OCI-LY1 (cell line): ENCODE measurements around the gene GDA.

Source experiments
- H2AFZ ChIP-seq: fragments of 200-600 bp; sonication (generic), shearing (Covaris generic); 2 replicates; pipeline ENCODE4 v1.6.0; 2014; ENCODE audit warnings: antibody characterized with exemption, mild to moderate bottlenecking, low read length
- H3F3A ChIP-seq: fragments of 200-600 bp; sonication (generic), shearing (Covaris generic); 2 replicates; pipeline ENCODE4 v1.6.0; 2014; ENCODE audit warnings: mild to moderate bottlenecking, antibody characterized with exemption, low read length, moderate library complexity; ENCODE audit not compliant: insufficient read depth
- H3K27ac ChIP-seq: fragments of 200-600 bp; sonication (generic); 2 replicates; pipeline ENCODE4 v1.5.1; 2014; ENCODE audit warnings: low read length, mixed run types, mild to moderate bottlenecking, low read depth; ENCODE audit not compliant: poor library complexity, severe bottlenecking
- H3K27me3 ChIP-seq: fragments of 200-600 bp; sonication (generic); 2 replicates; pipeline ENCODE4 v1.6.0; 2014; ENCODE audit warnings: antibody characterized with exemption, mild to moderate bottlenecking, low read length, moderate library complexity; ENCODE audit not compliant: insufficient read depth
- H3K36me3 ChIP-seq: fragments of 200-600 bp; sonication (generic); 2 replicates; pipeline ENCODE4 v1.6.1; 2014; ENCODE audit warnings: mild to moderate bottlenecking, antibody characterized with exemption, low read length, moderate library complexity, mixed read lengths; ENCODE audit not compliant: insufficient read depth
- H3K4me1 ChIP-seq: fragments of 200-600 bp; sonication (generic); 2 replicates; pipeline ENCODE4 v1.5.1; 2014; ENCODE audit warnings: mild to moderate bottlenecking, low read length, moderate library complexity; ENCODE audit not compliant: insufficient read depth, severe bottlenecking
- H3K4me2 ChIP-seq: fragments of 200-600 bp; sonication (generic), shearing (Covaris generic); 2 replicates; pipeline ENCODE4 v1.6.1; 2014; ENCODE audit warnings: low read length
- H3K4me3 ChIP-seq: fragments of 200-600 bp; sonication (generic); 2 replicates; pipeline ENCODE4 v1.5.1; 2014; ENCODE audit warnings: low read length, low read depth, mild to moderate bottlenecking, mixed read lengths; ENCODE audit not compliant: poor library complexity, severe bottlenecking
- H3K79me2 ChIP-seq: fragments of 200-600 bp; shearing (Covaris generic); 2 replicates; pipeline ENCODE4 v1.6.1; 2016; ENCODE audit warnings: mixed run types, low read length, mixed read lengths; ENCODE audit not compliant: insufficient read depth
- H3K9ac ChIP-seq: fragments of 200-600 bp; sonication (generic), shearing (Covaris generic); 2 replicates; pipeline ENCODE4 v1.6.1; 2014; ENCODE audit warnings: mild to moderate bottlenecking, low read length, mixed read lengths
- H3K9me2 ChIP-seq: fragments of 200-600 bp; sonication (generic), shearing (Covaris generic); 2 replicates; pipeline ENCODE4 v1.6.1; 2014; ENCODE audit warnings: low read depth, mild to moderate bottlenecking, low read length, mixed read lengths
- H3K9me3 ChIP-seq: fragments of 200-600 bp; shearing (Covaris generic); 2 replicates; pipeline ENCODE4 v1.6.1; 2014; ENCODE audit warnings: low read length, mixed read lengths
- H4K20me1 ChIP-seq: fragments of 200-600 bp; sonication (generic), shearing (Covaris generic); 2 replicates; pipeline ENCODE4 v1.6.0; 2016; ENCODE audit warnings: mild to moderate bottlenecking, low read length; ENCODE audit not compliant: insufficient read depth
- EZH2 ChIP-seq: fragments of 200-600 bp; sonication (generic), shearing (Covaris generic); IDR thresholded peaks from 2 replicates; pipeline ENCODE4 v1.8.0; 2017; ENCODE audit warnings: borderline replicate concordance, mixed run types, mild to moderate bottlenecking, antibody characterized with exemption, low read length, moderate library complexity, mixed read lengths
- TF ChIP-seq, protein P1 (sequence below): fragments of 200-600 bp; sonication (generic), shearing (Covaris generic); IDR thresholded peaks from 2 replicates; pipeline ENCODE4 v1.5.1; 2017; ENCODE audit warnings: mild to moderate bottlenecking, antibody characterized with exemption, low read length, moderate library complexity, mixed read lengths

GDA gene

DNA sequence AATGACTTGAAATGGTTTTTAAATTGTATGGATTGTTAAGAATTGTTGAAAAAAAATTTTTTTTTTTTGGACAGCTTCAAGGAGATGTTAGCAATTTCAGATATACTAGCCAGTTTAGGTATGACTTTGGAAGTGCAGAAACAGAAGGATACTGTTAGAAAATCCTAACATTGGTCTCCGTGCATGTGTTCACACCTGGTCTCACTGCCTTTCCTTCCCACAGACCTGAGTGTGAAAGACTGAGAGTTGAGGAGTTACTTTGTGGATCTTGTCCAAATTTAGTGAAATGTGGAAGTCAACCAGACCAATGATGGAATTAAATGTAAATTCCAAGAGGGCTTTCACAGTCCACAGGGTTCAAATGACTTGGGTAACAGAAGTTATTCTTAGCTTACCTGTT lies 102.3 kb downstream of the GDA start:
- no peak overlapping the region for H3K4me3 ChIP-seq
- no peaks in the 10 kb centered on the region for H3K4me1 ChIP-seq
- no peaks in the 10 kb centered on the region for H3K79me2 ChIP-seq
- H3K9ac ChIP-seq: no peak overlapping the region
- H3K27ac ChIP-seq: no peak overlapping the region
- no peaks in the 10 kb centered on the region for H3K9me2 ChIP-seq
- H3K36me3 ChIP-seq: no peaks in the 10 kb centered on the region
- H3K9me3 ChIP-seq: no peaks in the 10 kb centered on the region
- H2AFZ ChIP-seq: no peak overlapping the region
- no peak overlapping the region for H3K4me2 ChIP-seq
- H3F3A ChIP-seq: no peaks in the 10 kb centered on the region
- no peak for TF ChIP-seq EZH2
- TF ChIP-seq, protein P1, sequence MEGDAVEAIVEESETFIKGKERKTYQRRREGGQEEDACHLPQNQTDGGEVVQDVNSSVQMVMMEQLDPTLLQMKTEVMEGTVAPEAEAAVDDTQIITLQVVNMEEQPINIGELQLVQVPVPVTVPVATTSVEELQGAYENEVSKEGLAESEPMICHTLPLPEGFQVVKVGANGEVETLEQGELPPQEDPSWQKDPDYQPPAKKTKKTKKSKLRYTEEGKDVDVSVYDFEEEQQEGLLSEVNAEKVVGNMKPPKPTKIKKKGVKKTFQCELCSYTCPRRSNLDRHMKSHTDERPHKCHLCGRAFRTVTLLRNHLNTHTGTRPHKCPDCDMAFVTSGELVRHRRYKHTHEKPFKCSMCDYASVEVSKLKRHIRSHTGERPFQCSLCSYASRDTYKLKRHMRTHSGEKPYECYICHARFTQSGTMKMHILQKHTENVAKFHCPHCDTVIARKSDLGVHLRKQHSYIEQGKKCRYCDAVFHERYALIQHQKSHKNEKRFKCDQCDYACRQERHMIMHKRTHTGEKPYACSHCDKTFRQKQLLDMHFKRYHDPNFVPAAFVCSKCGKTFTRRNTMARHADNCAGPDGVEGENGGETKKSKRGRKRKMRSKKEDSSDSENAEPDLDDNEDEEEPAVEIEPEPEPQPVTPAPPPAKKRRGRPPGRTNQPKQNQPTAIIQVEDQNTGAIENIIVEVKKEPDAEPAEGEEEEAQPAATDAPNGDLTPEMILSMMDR: no peak
- no peaks in the 10 kb centered on the region for H4K20me1 ChIP-seq
- no peaks in the 10 kb centered on the region for H3K27me3 ChIP-seq

DNA sequence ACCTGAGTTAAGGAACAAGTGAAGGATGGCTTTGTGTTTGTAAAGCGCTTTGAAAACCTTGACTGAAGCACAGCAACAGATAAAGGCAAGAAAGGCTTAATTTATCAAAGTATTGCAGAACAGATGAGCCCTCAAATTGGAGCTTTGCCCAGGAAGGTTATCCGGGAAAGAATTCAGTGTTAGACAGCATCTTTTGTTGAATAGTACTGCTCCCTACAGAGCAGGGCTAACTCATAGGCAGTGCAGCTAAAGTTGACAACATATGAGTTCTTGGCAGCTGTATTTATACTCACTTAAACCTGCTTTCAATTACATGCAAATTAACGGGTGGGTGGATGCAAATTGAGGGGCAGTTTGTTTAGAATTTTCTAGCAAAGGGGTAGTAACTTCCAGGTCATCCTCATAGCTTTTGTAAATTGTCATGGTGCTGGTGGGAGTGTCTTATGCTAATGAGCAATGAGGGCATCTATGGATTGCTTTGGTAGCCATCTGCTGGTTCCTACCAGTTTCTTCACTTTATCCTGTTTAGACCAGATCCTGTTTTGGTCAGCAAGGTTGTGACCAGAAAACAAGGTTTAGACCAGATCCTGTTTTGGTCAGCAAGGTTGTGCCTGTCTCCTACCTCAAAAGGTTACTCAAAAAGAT lies 105.8 kb downstream of the GDA start:
- no peaks in the 10 kb centered on the region for H3K9me2 ChIP-seq
- no peaks in the 10 kb centered on the region for H3K79me2 ChIP-seq
- H3F3A ChIP-seq: no peaks in the 10 kb centered on the region
- no peaks in the 10 kb centered on the region for H3K27me3 ChIP-seq
- H3K36me3 ChIP-seq: no peaks in the 10 kb centered on the region
- H2AFZ ChIP-seq: no peak overlapping the region
- no peaks in the 10 kb centered on the region for H4K20me1 ChIP-seq
- H3K4me2 ChIP-seq: no peak overlapping the region
- no peak overlapping the region for H3K4me3 ChIP-seq
- no peak for TF ChIP-seq EZH2
- TF ChIP-seq, protein P1: no peak
- H3K9me3 ChIP-seq: no peaks in the 10 kb centered on the region
- H3K4me1 ChIP-seq: no peaks in the 10 kb centered on the region
- H3K9ac ChIP-seq: no peak overlapping the region
- no peak overlapping the region for H3K27ac ChIP-seq

DNA sequence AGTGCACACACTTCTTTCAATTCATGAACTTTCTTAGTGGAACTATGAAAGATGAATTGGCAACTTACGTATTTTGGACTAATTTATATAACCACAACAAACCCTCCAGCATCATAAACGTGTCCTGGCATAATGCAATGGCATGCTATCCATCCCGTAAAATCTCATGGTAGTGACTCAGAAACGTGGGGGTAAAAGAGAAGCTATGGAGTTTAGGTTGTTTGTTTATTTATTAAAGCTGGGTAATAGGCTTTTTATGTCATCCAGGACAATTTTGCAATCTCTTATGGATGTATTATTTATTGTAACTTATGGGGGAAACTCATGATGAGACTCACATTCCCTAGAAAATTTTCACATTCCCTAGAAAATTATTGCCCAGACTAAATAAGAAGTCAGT lies 106.3 kb downstream of the GDA start:
- Histone ChIP-seq H2AFZ (no peak overlapping the region), H3K9me3 (no peaks in the 10 kb centered on the region), H3K79me2 (no peaks in the 10 kb centered on the region), H4K20me1 (no peaks in the 10 kb centered on the region), H3K4me3 (no peak overlapping the region), H3F3A (no peaks in the 10 kb centered on the region), H3K27me3 (no peaks in the 10 kb centered on the region), H3K36me3 (no peaks in the 10 kb centered on the region), H3K27ac (no peak overlapping the region), H3K9ac (no peak overlapping the region), H3K4me2 (no peak overlapping the region), H3K4me1 (no peaks in the 10 kb centered on the region), H3K9me2 (no peaks in the 10 kb centered on the region)
- TF ChIP-seq EZH2: no peak
- TF ChIP-seq, protein P1: no peak
